ENCODE measurements around the gene EDEM1. TPM values are rescaled to one million over a fixed set of nuclear protein-coding genes. Genes with fewer than 3 reads are reported as not detected.

EDEM1 gene
- total RNA-seq, 1 experiment from 2014 or later, result 22.4 TPM

DNA sequence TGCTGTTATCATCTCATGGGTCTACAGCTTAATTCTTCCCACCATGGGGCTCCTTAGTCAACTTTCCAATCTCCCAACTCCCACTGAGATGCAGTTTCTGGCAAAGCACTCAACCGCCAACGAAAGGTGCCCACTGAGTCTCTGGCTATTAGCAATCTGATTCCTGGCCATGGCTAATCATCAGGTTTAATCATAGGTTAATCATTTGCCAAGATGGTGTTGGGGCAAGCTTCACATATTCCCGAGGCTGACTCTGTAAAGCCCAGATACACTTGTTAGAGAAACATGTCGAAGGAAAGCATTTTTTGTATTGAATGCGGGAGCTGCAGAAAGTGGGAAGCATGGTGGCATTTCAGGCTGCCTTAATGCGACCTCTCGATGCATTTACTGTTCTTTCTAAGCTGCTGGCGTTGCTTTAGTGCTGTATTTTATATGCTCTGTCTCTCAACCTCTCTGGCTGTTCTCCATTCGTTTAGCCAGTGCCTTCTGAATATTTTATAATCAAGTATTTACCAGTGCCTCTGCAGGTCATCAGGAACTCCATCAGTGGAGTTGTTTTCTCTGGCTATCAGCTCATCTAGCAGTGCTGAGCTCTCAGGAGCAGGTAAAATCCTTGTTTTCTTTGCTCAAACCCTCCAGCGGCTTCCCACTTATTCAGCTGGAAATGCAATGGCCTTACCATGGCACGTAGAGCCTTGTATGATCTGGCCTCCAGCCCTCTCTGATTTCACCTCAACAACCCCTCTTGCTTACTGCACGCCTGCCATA lies 67.0 kb downstream of the EDEM1 start (continued):
- TF ChIP-seq KAT7 (CRISPR knock-in tag; IDR thresholded peaks at IDR 0.05; ENCODE audit: borderline replicate concordance) (no peak), NFYB (CRISPR knock-in tag; conservative IDR thresholded peaks at IDR 0.05; ENCODE audit: low read depth) (no peak), ZNF219 (CRISPR knock-in tag; IDR thresholded peaks at IDR 0.05; ENCODE audit: borderline replicate concordance) (no peak), SOX15 (CRISPR knock-in tag; IDR thresholded peaks at IDR 0.05) (no peak), GRHL2 (CRISPR knock-in tag; IDR thresholded peaks at IDR 0.05; ENCODE audit: insufficient replicate concordance, severe bottlenecking) (no peak), ATF1 (CRISPR knock-in tag; IDR thresholded peaks at IDR 0.05) (no peak), NFE2L1 (CRISPR knock-in tag; IDR thresholded peaks at IDR 0.05) (no peak), TP53 (CRISPR knock-in tag; IDR thresholded peaks at IDR 0.05) (no peak), ELF4 (CRISPR knock-in tag; IDR thresholded peaks at IDR 0.05; ENCODE audit: low read depth) (no peak)
- TF ChIP-seq, protein P1, sequence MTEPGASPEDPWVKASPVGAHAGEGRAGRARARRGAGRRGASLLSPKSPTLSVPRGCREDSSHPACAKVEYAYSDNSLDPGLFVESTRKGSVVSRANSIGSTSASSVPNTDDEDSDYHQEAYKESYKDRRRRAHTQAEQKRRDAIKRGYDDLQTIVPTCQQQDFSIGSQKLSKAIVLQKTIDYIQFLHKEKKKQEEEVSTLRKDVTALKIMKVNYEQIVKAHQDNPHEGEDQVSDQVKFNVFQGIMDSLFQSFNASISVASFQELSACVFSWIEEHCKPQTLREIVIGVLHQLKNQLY (CRISPR knock-in tag; IDR thresholded peaks at IDR 0.05), result no peak
- TF ChIP-seq, protein P2, sequence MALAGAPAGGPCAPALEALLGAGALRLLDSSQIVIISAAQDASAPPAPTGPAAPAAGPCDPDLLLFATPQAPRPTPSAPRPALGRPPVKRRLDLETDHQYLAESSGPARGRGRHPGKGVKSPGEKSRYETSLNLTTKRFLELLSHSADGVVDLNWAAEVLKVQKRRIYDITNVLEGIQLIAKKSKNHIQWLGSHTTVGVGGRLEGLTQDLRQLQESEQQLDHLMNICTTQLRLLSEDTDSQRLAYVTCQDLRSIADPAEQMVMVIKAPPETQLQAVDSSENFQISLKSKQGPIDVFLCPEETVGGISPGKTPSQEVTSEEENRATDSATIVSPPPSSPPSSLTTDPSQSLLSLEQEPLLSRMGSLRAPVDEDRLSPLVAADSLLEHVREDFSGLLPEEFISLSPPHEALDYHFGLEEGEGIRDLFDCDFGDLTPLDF (CRISPR knock-in tag; IDR thresholded peaks at IDR 0.05), result no peak

DNA sequence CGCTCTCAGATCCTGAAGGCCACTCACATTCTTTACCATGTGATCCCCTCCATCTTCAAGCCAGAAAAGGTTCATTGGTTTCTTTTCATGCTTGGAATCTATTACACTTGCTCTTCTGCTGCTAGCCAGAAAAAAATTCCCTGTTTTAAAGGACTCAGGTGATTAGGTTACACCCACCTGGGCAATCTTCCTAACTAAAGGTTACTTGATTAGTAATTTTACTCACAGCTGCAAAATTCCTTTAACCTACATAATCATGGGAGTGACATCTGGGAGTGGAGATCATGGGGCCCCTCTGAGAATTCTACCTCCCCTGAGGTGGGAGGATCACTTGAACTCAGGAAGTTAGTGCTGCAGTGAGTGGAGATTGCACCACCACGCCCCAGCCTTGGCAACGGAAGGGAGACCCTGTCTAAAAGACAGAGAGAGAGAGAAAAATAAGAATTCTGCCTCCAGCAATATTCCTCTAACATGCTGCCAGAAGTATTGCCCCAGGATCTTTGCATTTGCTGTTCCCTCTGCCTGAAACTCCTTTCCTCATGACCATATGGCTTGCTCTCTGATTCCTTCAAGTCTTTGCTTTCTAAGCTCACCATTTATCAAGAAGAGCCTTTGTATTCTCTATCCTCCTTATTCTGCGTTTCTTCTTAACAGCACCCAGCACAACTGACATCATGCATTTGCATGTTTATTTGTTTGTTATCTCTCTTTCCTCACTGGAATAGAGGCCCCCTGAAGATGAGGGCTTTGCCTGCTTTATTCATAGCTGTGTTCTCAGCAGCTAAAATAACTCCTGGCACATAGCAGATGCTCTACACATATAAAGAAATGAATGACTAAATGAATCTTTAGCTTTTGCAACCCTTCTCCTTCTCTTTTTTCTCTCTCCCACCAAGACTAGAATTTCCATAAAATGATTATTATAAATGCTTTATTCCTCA lies 68.2 kb downstream of the EDEM1 start:
- Mint-ChIP-seq H3K9me3 (peaks cover 28% of the 10 kb centered on the region), H3K4me3 (no peak overlapping the region), H3K27ac (no peak overlapping the region), H3K4me1 (0 out of 2 replicates have a peak, but pooled peaks cover 3% of the 10 kb centered on the region), H3K36me3 (no peaks in the 10 kb centered on the region), H3K27me3 (ENCODE audit: low read depth) (peaks cover 7% of the 10 kb centered on the region; the same call in 1 of the 2 replicates)
- POLR2A ChIA-PET, result no interaction called here
- TF ChIP-seq, protein P3, sequence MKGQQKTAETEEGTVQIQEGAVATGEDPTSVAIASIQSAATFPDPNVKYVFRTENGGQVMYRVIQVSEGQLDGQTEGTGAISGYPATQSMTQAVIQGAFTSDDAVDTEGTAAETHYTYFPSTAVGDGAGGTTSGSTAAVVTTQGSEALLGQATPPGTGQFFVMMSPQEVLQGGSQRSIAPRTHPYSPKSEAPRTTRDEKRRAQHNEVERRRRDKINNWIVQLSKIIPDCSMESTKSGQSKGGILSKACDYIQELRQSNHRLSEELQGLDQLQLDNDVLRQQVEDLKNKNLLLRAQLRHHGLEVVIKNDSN (CRISPR knock-in tag; IDR thresholded peaks at IDR 0.05), result no peak
- no peak for TF ChIP-seq ESRRA (CRISPR knock-in tag; IDR thresholded peaks at IDR 0.05; ENCODE audit: borderline replicate concordance)
- no peak for TF ChIP-seq ZNF232 (CRISPR knock-in tag; IDR thresholded peaks at IDR 0.05)
- TF ChIP-seq MXD4 (CRISPR knock-in tag; IDR thresholded peaks at IDR 0.05; ENCODE audit: borderline replicate concordance), result no peak
- TF ChIP-seq ZNF263 (CRISPR knock-in tag; IDR thresholded peaks at IDR 0.05; ENCODE audit: low read depth), result no peak
- TF ChIP-seq, protein P4, sequence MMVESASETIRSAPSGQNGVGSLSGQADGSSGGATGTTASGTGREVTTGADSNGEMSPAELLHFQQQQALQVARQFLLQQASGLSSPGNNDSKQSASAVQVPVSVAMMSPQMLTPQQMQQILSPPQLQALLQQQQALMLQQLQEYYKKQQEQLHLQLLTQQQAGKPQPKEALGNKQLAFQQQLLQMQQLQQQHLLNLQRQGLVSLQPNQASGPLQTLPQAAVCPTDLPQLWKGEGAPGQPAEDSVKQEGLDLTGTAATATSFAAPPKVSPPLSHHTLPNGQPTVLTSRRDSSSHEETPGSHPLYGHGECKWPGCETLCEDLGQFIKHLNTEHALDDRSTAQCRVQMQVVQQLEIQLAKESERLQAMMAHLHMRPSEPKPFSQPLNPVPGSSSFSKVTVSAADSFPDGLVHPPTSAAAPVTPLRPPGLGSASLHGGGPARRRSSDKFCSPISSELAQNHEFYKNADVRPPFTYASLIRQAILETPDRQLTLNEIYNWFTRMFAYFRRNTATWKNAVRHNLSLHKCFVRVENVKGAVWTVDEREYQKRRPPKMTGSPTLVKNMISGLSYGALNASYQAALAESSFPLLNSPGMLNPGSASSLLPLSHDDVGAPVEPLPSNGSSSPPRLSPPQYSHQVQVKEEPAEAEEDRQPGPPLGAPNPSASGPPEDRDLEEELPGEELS (CRISPR knock-in tag; IDR thresholded peaks at IDR 0.05), result no peak
- ATAC-seq (no peak), DNase-seq (ENCODE audit: low spot score) (no peak)
- CTCF ChIA-PET, result no interaction called here

DNA sequence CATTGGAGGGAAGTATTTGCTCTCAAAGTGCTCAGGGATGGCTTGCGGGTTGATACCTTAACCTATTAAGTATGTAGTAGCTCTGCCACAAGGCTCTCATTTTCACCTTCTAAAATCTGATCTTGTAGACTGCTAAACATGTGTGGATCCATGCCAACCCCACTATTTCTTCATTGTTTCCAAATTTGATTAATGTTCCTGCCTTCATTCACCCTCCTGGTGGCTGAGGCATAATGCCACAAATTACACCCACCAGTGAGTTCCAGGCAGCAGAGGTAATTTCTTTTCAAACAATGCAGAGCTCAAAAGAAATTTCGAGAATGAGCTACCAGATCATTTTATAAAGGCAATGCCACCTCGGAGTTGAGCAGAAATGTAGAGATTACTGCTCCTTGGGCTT lies 71.0 kb downstream of the EDEM1 start:
- Mint-ChIP-seq H3K27ac (no peak overlapping the region), H3K9me3 (peaks cover 42% of the 10 kb centered on the region), H3K27me3 (ENCODE audit: low read depth) (peaks cover 7% of the 10 kb centered on the region; the same call in 1 of the 2 replicates), H3K4me3 (no peak overlapping the region), H3K36me3 (no peaks in the 10 kb centered on the region), H3K4me1 (0 out of 2 replicates have a peak, but pooled peaks cover 3% of the 10 kb centered on the region)
- DNase-seq (ENCODE audit: low spot score), result no peak
- CTCF ChIA-PET, result no interaction called here
- ATAC-seq, result no peak
- POLR2A ChIA-PET, result no interaction called here
- TF ChIP-seq CREB1 (CRISPR knock-in tag; IDR thresholded peaks at IDR 0.05) (no peak), JUN (CRISPR knock-in tag; IDR thresholded peaks at IDR 0.05) (no peak), IRF2 (CRISPR knock-in tag; IDR thresholded peaks at IDR 0.05; ENCODE audit: borderline replicate concordance, low read depth) (no peak), ZNF121 (CRISPR knock-in tag; IDR thresholded peaks at IDR 0.05) (no peak), ZNF232 (CRISPR knock-in tag; IDR thresholded peaks at IDR 0.05) (no peak), ZNF671 (CRISPR knock-in tag; IDR thresholded peaks at IDR 0.05) (no peak)
- TF ChIP-seq, protein P5, sequence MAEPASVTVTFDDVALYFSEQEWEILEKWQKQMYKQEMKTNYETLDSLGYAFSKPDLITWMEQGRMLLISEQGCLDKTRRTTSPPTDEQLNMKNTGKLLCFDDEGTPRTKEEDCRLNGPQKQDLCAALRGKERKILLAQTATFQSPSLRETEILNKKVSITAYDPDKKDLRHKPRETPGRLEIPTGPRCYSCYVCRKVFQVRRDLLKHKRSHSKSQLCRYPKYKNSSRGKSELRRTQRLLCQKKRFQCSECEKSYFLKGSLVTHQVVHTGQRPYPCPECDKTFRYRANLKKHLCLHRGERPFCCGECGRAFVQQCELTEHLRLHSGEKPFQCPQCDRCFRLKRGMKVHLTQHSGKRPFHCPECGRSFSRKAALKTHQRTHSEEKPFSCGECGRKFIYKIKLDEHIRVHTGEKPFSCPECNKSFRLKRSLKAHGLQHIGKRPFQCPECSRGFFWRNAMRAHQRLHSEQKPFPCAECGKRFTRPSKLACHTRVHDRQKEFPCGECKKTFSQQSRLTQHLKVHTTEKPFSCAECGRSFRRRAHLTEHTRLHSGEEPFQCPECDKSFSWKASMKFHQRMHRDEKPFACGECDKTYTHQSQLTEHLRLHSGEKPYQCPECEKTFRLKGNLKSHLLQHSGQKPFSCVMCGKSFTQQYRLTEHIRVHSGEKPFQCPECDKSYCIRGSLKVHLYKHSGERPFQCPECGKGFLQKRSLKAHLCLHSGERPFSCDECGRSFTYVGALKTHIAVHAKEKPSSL (CRISPR knock-in tag; conservative IDR thresholded peaks at IDR 0.05), result no peak
- TF ChIP-seq, protein P6, sequence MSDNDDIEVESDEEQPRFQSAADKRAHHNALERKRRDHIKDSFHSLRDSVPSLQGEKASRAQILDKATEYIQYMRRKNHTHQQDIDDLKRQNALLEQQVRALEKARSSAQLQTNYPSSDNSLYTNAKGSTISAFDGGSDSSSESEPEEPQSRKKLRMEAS (CRISPR knock-in tag; IDR thresholded peaks at IDR 0.05), result no peak
- TF ChIP-seq, protein P7, sequence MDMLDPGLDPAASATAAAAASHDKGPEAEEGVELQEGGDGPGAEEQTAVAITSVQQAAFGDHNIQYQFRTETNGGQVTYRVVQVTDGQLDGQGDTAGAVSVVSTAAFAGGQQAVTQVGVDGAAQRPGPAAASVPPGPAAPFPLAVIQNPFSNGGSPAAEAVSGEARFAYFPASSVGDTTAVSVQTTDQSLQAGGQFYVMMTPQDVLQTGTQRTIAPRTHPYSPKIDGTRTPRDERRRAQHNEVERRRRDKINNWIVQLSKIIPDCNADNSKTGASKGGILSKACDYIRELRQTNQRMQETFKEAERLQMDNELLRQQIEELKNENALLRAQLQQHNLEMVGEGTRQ (CRISPR knock-in tag; IDR thresholded peaks at IDR 0.05), result no peak

All from WTC11 (cell line).